Neuronal stem cell (in vitro differentiated cells): Measurements from ENCODE around the gene IL33.

Experiments
- DNase-seq: peaks from one replicate; pipeline ENCODE4 v3.0.0-alpha.2; 2013; ENCODE audit warnings: low spot score
- H2AFZ ChIP-seq: one replicate; pipeline ENCODE4 v1.6.1; 2013; ENCODE audit warnings: mild to moderate bottlenecking, low read length, inconsistent platforms
- H2AK5ac ChIP-seq: 2 replicates; pipeline ENCODE4 v1.6.1; 2013; ENCODE audit warnings: low read depth, mild to moderate bottlenecking, inconsistent platforms, low read length, moderate library complexity, mixed read lengths
- H2BK120ac ChIP-seq: 2 replicates; pipeline ENCODE4 v1.6.1; 2013; ENCODE audit warnings: low read depth, mild to moderate bottlenecking, inconsistent platforms, low read length, moderate library complexity, mixed read lengths
- H2BK12ac ChIP-seq: one replicate; pipeline ENCODE4 v1.6.1; 2013; ENCODE audit warnings: low read length, inconsistent platforms
- H2BK15ac ChIP-seq: 2 replicates; pipeline ENCODE4 v1.6.1; 2013; ENCODE audit warnings: mild to moderate bottlenecking, low read length, inconsistent platforms, mixed read lengths
- H2BK5ac ChIP-seq: one replicate; pipeline ENCODE4 v1.6.1; 2013; ENCODE audit warnings: inconsistent platforms, mild to moderate bottlenecking, low read length, moderate library complexity
- H3K14ac ChIP-seq: one replicate; pipeline ENCODE4 v1.6.1; 2013; ENCODE audit warnings: low read length, inconsistent platforms
- H3K18ac ChIP-seq: 2 replicates; pipeline ENCODE4 v1.6.1; 2013; ENCODE audit warnings: low read length, inconsistent platforms
- H3K23ac ChIP-seq: 2 replicates; pipeline ENCODE4 v1.6.1; 2013; ENCODE audit warnings: low read depth, mild to moderate bottlenecking, mixed read lengths, low read length, inconsistent platforms; ENCODE audit not compliant: poor library complexity
- H3K27ac ChIP-seq: replicated peaks from 3 replicates; pipeline ENCODE4 v1.5.1; 2013; ENCODE audit warnings: low read length, inconsistent platforms
- H3K27me3 ChIP-seq, 3 experiments: 2 replicates each; pipeline ENCODE4 v1.6.1; 2013; ENCODE audit warnings: low read length in 3 of 3, mild to moderate bottlenecking in 2 of 3, inconsistent platforms in 1 of 3, low read depth in 1 of 3, mixed read lengths in 1 of 3, moderate library complexity in 1 of 3; ENCODE audit not compliant: control insufficient read depth in 3 of 3, insufficient read depth in 3 of 3
- H3K36me3 ChIP-seq, 2 donors: replicated peaks in 1 of 2; 2 replicates each; pipeline ENCODE4 v1.6.1; 2013; ENCODE audit warnings: low read length in 2 of 2; ENCODE audit not compliant: control insufficient read depth in 2 of 2, insufficient read depth in 2 of 2
- H3K4ac ChIP-seq: 2 replicates; pipeline ENCODE4 v1.6.1; 2013; ENCODE audit warnings: inconsistent platforms, mild to moderate bottlenecking, low read length, moderate library complexity
- H3K4me1 ChIP-seq, 2 donors: 1 replicate in 1 of 2; 2 replicates in 1 of 2; pipeline ENCODE4 v1.6.1; 2013; ENCODE audit warnings: low read length in 2 of 2, low read depth in 1 of 2; ENCODE audit not compliant: control insufficient read depth in 2 of 2, insufficient read depth in 1 of 2
- H3K4me2 ChIP-seq: one replicate; pipeline ENCODE4 v1.6.1; 2013; ENCODE audit warnings: mild to moderate bottlenecking, low read length, inconsistent platforms; ENCODE audit not compliant: insufficient read depth, poor library complexity, severe bottlenecking
- H3K4me3 ChIP-seq, 2 donors: 2 replicates each; pipeline ENCODE4 v1.5.1; 2013; ENCODE audit warnings: low read length in 2 of 2, mild to moderate bottlenecking in 2 of 2, inconsistent platforms in 1 of 2, moderate library complexity in 1 of 2
- H3K79me1 ChIP-seq: one replicate; pipeline ENCODE4 v1.6.1; 2013; ENCODE audit warnings: low read depth, mild to moderate bottlenecking, inconsistent platforms, low read length, moderate library complexity
- H3K9ac ChIP-seq: one replicate; pipeline ENCODE4 v1.6.1; 2013; ENCODE audit warnings: mild to moderate bottlenecking, low read depth, low read length, inconsistent platforms; ENCODE audit not compliant: poor library complexity
- H3K9me3 ChIP-seq, 2 donors: replicated peaks in 1 of 2; 2 replicates each; pipeline versions ENCODE3 to v1.6.1; 2013; ENCODE audit warnings: low read length in 2 of 2, mild to moderate bottlenecking in 2 of 2, inconsistent platforms in 1 of 2, low read depth in 1 of 2, mixed read lengths in 1 of 2, moderate library complexity in 1 of 2; ENCODE audit not compliant: control insufficient read depth in 2 of 2, insufficient read depth in 1 of 2
- H4K8ac ChIP-seq: one replicate; pipeline ENCODE4 v1.6.1; 2013; ENCODE audit warnings: low read depth, mild to moderate bottlenecking, inconsistent platforms, low read length, moderate library complexity
- H4K91ac ChIP-seq: one replicate; pipeline ENCODE4 v1.6.1; 2013; ENCODE audit warnings: low read length, low read depth, mild to moderate bottlenecking, inconsistent platforms; ENCODE audit not compliant: poor library complexity
- WGBS, 2 donors: extraction: QIAGEN DNeasy Blood & Tissue Kit; methylation state at CpG; one replicate each; pipeline ENCODE4 v1.1.7; 2013; ENCODE audit warnings: missing lambda C conversion rate in 2 of 2, mixed read lengths in 1 of 2; ENCODE audit not compliant: insufficient read length in 2 of 2, insufficient replicate concordance in 1 of 2; ENCODE audit errors: extremely low coverage in 2 of 2; 5-methylcytosine and 5-hydroxymethylcytosine counted together

IL33 gene

GRCh38 chr9:6234014-6234413 lies 18.4 kb downstream of the IL33 start:
- no peak overlapping the region for H3K4me3 ChIP-seq
- no CpG with 5 or more reads among the region's 1 CpG for WGBS, 2 donors
- no peaks in the 10 kb centered on the region for H3K9me3 ChIP-seq
- H3K36me3 ChIP-seq = no peaks in the 10 kb centered on the region
- peaks cover 0 to 10% (median 0%) of the 10 kb centered on the region in 3 experiments for H3K27me3 ChIP-seq
- no peak for DNase-seq
- no peak overlapping the region for H2AFZ ChIP-seq
- no peak overlapping the region for H2BK15ac ChIP-seq
- H3K4me2 ChIP-seq = no peak overlapping the region
- H3K14ac ChIP-seq = no peak overlapping the region
- no peak overlapping the region for H3K9ac ChIP-seq
- no peak overlapping the region for H3K18ac ChIP-seq
- H3K79me1 ChIP-seq = no peaks in the 10 kb centered on the region
- H3K4ac ChIP-seq = no peak overlapping the region
- no peak overlapping the region for H2BK120ac ChIP-seq
- peaks cover 0 to 1% of the 10 kb centered on the region in 2 donors for H3K4me1 ChIP-seq
- no peak overlapping the region for H3K27ac ChIP-seq
- H4K91ac ChIP-seq = no peak overlapping the region
- no peak overlapping the region for H4K8ac ChIP-seq
- no peak overlapping the region for H2BK12ac ChIP-seq
- H2BK5ac ChIP-seq = no peak overlapping the region
- H2AK5ac ChIP-seq = no peak overlapping the region
- H3K23ac ChIP-seq = no peak overlapping the region

DNA sequence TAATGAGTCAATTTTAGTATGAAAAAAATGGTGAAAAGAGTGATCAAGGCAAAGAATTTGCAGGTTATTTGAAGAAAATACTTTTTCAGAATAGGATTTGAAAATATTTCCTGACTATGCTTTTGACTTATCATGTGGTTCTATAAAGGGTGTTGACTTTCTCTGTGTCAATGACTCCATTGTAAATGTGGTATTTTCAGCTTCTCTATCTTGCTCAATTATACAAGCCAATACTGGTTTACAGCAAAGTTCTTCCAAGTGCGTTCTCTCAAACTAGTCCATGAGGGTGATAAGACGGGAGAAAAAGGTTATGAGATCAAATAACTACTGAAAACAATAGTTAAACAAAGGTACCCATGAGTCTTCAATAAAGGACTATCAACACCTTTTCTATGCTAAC lies 21.7 kb downstream of the IL33 start:
- Histone ChIP-seq H3K4ac (no peak overlapping the region), H3K36me3 (no peaks in the 10 kb centered on the region), H3K9ac (no peak overlapping the region), H2BK12ac (no peak overlapping the region), H2AK5ac (no peak overlapping the region), H3K4me3 (no peak overlapping the region), H3K4me2 (no peak overlapping the region), H3K79me1 (no peaks in the 10 kb centered on the region), H2BK5ac (no peak overlapping the region), H3K18ac (no peak overlapping the region), H3K4me1 (peaks cover 1 to 2% of the 10 kb centered on the region in 2 donors), H2BK15ac (no peak overlapping the region), H4K91ac (no peak overlapping the region), H3K9me3 (no peaks in the 10 kb centered on the region), H2BK120ac (no peak overlapping the region), H3K14ac (no peak overlapping the region), H2AFZ (no peak overlapping the region), H3K27ac (no peak overlapping the region), H4K8ac (no peak overlapping the region), H3K23ac (no peak overlapping the region), H3K27me3 (no peaks in the 10 kb centered on the region)
- WGBS, 2 donors = no CpG with 5 or more reads among the region's 2 CpGs
- no peak for DNase-seq

GRCh38 chr9:6239048-6239461 lies 23.4 kb downstream of the IL33 start:
- no CpG with 5 or more reads among the region's 5 CpGs for WGBS, 2 donors

DNA sequence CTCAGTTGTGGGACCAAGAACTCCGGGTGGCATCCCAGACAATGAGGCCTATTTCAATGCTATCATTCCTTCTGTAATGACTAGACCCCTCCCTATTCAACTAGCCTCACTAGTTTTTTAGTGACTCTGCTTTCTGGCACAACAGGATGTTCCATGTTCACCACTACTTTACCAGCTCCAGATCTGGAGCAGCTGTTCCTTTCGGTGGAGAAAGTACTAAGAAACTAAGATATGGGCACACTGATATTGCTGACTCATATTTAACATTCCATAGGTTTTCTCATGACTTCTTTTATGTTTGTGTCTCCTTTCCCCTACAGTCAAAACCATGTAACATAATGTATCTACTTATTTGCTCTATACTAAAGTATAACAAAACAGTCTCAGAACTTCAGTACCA lies 24.1 kb downstream of the IL33 start:
- Histone ChIP-seq H2BK120ac (no peak overlapping the region), H2BK15ac (no peak overlapping the region), H3K27me3 (no peaks in the 10 kb centered on the region), H3K27ac (no peak overlapping the region), H3K18ac (no peak overlapping the region), H3K4me2 (no peak overlapping the region), H2AK5ac (no peak overlapping the region), H3K23ac (no peak overlapping the region), H3K4me1 (peaks cover 1 to 2% of the 10 kb centered on the region in 2 donors), H2BK5ac (no peak overlapping the region), H2AFZ (no peak overlapping the region), H2BK12ac (no peak overlapping the region), H3K9ac (no peak overlapping the region), H3K14ac (no peak overlapping the region), H4K91ac (no peak overlapping the region), H3K4me3 (no peak overlapping the region), H3K9me3 (peaks cover 0 to under 1% of the 10 kb centered on the region in 2 donors), H3K36me3 (no peaks in the 10 kb centered on the region), H3K4ac (no peak overlapping the region), H4K8ac (no peak overlapping the region), H3K79me1 (no peaks in the 10 kb centered on the region)
- no peak for DNase-seq
- WGBS, 2 donors = no CpG with 5 or more reads among the region's 2 CpGs

More at GRCh38 chr9:6239048-6239461, 23.4 kb downstream of the IL33 start:
- no peak overlapping the region for H2AK5ac ChIP-seq
- no peak overlapping the region for H3K23ac ChIP-seq
- no peaks in the 10 kb centered on the region for H3K9me3 ChIP-seq
- H3K79me1 ChIP-seq = no peaks in the 10 kb centered on the region
- no peaks in the 10 kb centered on the region for H3K36me3 ChIP-seq
- no peak overlapping the region for H3K4me3 ChIP-seq
- no peak overlapping the region for H2BK12ac ChIP-seq
- no peak overlapping the region for H3K4me2 ChIP-seq
- no peaks in the 10 kb centered on the region for H3K27me3 ChIP-seq
- peaks cover 1 to 2% of the 10 kb centered on the region in 2 donors for H3K4me1 ChIP-seq
- H4K91ac ChIP-seq = no peak overlapping the region
- H2BK15ac ChIP-seq = no peak overlapping the region
- H3K4ac ChIP-seq = no peak overlapping the region
- peak overlapping the region; percentile 72 for H2AFZ ChIP-seq
- DNase-seq = no peak
- no peak overlapping the region for H4K8ac ChIP-seq
- H3K9ac ChIP-seq = no peak overlapping the region
- H3K18ac ChIP-seq = no peak overlapping the region
- no peak overlapping the region for H3K14ac ChIP-seq
- no peak overlapping the region for H2BK120ac ChIP-seq
- no peak overlapping the region for H2BK5ac ChIP-seq
- no peak overlapping the region for H3K27ac ChIP-seq
